GM21526 (cell line): Measurements from ENCODE around the gene APOC1.
A peak's percentile ranks its signal among the peaks of the same experiment; 100 is the strongest.
"Not testable (repeated sequence)": the region's sequence is repeated elsewhere in the genome, so short reads cannot be mapped to it uniquely, and the experiment has no call there.

ENCODE experiments used
- ATAC-seq: cut with Tn5 transposase; IDR thresholded peaks from one replicate; pipeline ENCODE4 v1.9.1; 2021; ENCODE audit warnings: moderate library complexity; ENCODE audit not compliant: unreplicated experiment, low FRiP score

APOC1 gene

DNA sequence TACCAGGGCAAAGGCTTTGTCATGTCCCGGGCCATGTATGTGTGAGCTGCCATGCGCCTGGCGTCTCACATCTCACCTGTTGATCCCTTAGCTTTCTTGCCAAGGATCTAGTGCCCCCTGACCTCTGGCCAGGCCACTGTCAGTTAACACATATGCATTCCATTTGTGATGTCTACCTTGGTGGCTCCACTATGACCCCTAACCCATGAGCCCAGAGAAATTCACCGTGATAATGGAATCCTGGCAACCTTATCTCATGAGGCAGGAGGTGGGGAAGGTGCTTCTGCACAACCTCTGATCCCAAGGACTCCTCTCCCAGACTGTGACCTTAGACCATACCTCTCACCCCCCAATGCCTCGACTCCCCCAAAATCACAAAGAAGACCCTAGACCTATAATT lies 26.1 kb upstream of the APOC1 start:
- ATAC-seq: not testable (repeated sequence)

DNA sequence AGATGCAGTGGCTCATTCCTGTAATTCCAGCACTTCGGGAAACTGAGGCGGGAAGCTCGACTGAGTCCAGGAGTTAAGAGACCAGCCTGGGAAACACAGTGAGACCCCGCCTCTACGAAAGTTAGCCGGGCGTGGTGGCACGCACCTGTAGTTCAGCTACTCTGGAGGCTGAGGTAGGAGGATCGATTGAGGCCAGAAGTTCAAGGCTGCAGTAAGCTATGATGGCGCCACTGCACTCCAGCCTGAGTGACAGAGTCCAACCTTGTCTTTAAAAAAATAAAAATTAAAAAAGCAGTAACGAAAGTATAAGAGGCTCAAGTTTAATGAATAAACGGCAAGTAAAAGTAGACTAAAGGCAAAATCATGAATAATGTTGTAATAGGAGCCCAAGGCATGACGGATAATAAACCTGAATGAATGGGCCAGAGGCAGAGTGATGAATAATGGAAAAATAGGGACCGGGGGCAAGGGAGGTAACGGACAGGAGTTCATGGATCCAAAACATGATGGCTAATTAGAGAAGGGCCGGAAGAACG lies 24.5 kb upstream of the APOC1 start:
- ATAC-seq: no peak

DNA sequence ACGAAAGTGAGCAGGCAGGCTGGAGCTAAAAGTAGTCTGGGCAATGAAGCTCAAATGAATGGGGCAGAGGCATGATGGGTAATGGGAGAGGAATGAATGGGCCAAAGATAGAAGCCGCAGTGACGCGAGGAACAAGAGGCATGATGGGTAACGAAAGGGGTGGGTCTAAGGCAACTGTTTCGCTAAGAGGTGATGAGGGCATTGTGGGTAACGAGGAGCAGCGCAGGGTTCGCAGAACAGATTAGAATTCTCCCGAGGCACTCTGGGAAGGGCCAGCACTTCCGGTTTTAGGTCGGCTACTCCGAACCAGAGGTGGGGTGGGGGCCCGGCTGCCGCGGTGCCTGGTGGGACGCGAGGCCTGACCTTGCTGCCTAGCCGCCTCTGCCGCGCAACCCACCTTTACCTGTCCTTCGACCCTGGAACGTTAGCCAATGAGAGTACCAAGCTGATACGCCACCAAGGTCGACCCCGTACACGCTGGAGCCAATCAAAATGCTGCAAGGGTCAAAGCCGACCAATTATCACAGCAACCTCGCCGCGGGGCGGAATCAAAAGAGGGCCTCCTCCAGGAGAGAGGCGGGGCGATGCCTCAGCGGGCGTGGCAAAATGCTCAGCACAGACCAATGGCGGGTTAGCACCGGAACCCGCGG lies 23.9 kb upstream of the APOC1 start:
- peak; percentile 81 for ATAC-seq

DNA sequence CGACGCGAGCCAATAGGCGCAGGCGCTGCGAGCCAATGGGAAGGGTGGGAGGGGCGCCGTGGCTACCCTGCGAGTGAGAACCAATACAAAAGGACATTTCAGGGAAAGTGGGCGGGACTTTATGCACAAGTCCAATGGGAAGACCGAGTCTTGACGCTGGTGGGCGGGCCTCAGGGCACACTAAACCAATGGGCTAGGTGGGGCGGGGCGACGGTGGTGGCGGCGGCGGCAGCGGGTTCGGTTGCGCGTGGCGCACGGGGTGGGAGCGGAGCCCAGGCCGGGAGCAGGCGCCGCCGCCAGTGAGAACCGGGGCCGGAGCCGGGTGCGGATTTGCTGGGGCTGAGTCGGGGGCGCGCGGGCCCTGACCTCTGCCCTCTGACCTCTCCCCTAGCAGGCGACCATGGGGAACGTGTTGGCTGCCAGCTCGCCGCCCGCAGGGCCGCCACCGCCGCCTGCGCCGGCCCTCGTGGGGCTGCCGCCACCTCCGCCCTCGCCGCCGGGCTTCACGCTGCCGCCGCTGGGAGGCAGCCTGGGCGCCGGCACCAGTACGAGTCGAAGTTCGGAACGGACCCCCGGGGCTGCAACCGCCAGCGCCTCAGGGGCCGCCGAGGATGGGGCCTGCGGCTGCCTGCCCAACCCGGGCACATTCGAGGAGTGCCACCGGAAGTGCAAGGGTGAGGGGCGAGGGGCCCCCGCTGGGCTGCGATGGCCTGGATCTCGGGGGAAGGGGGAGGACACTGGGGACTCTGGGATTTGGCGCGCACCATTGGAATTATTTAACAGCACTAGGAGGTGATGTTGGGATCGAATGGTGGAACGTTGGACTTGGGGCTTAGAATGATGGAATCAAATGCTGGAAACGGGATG lies 23.2 kb upstream of the APOC1 start, which contains the start of gene TOMM40:
Gene TOMM40 (plus strand): TSS at position 239 of the 867 bp plus-strand sequence. CDS start 162 bp downstream, at position 401.
- ATAC-seq: peak; percentile 55

DNA sequence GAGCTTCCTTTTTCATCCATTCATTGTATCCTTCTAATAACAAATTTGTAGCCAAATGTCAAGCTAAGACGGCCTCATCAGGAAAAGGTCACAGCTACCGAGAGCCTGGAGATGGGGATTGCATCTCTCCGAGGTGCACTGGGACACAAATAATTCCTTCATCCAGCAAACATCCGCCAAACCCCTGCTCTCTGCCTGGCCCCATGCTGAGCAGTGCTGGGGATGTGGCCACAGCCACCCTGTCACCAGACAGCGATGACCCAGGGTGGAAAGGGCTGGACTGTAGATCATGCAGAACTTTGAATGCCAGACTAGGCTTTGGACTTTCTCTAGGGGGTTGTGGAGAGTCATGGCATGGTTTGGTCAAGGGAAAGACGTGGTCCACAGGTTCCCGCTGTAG lies 21.5 kb upstream of the APOC1 start:
- no peak for ATAC-seq

DNA sequence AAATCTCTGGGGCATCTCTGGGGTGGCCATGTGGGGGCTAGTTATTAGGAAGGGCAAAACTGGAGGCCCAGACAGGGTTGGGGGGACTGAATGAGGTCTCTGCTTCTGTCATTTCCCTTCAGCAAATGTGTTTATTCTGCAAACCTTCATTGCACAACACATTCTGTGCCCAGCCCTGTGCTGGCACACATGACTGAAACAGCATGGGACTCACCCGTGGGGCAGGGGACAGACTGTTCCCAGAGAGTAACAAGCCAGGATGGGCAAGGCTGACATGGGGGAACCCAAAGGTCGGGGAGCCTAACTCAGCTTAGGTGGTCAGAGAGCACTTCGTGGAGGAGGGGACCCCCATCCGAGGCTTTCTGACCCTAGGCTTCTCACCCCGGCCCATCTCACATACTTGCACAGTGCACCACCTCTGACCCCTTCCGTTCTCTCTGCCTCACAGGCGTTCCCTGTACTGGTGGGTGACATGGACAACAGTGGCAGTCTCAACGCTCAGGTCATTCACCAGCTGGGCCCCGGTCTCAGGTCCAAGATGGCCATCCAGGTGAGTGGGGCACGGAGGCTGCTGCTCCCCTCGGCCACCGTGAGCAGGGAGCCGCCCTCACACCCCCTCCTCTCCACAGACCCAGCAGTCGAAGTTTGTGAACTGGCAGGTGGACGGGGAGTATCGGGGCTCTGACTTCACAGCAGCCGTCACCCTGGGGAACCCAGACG lies 20.9 kb upstream of the APOC1 start:
- no peak for ATAC-seq

DNA sequence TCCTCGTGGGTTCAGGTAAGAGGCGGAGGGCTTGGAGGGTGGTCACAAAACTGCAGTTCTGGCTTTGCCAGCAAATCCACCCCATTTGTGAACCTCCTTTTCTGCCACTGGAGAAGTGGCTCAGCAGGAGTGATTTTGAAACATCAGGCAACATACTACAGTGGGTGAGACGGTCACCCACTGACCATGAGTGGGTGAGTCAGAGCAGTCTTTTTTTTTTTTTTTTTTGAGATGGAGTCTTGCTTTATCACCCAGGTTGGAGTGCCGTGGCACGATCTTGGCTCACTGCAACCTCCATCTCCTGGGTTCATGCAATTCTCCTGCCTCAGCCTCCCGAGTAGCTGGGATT lies 20.4 kb upstream of the APOC1 start:
- no peak for ATAC-seq

DNA sequence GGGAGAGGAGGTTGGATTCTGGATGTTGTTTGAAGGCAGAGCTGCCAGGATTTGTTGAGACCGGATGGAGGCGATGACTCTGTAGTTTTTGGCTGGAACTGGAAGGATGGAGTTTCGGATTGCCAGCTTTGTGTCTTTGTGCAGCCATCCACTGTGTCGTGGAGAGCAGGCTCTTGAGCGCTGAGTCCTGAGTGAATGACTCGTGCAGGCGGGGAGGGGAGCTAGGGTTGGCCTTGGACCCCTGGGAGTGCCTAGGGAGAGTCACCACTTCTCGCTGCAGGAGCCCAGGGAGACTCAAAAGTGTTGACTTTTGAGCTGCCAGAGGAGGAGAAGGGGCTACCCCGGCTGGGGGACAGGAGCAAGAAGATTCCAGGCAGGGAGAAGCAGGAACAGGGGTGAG lies 19.5 kb upstream of the APOC1 start:
- ATAC-seq: no peak

DNA sequence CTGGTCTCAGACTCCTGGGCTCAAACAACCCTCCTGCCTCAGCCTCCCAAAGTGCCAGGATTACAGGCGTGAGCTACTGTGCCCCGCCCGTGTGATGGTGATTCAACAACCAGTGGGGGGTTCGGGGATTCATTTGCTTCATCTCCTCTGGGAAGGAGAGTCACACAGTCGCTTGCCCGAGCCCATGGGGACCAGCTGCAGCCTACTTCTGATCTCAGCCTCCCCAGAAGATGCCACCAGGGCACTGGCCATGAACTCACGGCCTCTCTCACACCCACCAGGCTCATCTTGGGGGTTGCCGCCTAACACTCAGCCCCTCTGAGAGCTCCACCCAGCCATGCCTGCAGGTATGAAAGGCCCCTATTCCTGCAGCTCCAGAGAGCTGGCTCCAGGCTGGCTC lies 16.6 kb upstream of the APOC1 start:
- no peak for ATAC-seq

DNA sequence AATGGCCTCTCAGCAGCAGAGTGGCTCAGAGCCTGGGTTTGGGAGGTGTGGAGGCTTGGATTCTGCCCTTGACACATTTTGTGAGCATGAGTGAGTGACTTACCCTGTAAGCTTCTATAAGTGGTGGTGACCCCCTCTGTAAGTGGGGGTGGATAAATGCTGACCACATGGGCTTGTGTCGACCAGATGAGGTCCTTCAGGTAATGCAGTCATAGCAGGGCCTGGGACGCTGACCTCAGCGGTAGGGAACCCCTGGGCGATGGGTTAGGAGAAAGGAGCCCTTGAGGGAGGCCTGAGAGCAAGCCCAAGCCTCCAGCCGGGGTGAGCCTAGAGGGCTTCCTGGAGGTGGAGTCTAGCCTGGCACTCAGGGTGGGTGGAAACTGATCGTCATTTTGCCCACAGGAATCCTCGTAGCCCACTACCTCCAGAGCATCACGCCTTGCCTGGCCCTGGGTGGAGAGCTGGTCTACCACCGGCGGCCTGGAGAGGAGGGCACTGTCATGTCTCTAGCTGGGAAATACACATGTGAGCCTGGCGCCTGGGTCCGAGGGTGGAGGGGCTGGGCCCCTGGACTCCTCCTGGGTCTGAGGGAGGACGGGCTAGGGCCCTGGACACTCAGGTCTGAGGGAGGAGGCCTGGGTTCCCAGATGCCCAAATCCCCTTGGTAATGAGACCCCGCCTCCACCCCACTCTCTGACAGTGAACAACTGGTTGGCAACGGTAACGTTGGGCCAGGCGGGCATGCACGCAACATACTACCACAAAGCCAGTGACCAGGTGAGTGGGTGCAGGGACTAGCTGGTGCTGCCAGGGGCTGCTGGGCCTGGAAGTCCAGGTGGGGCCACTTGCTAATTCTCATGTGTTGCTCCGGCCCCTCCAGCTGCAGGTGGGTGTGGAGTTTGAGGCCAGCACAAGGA lies 13.8 kb upstream of the APOC1 start:
- no peak for ATAC-seq

DNA sequence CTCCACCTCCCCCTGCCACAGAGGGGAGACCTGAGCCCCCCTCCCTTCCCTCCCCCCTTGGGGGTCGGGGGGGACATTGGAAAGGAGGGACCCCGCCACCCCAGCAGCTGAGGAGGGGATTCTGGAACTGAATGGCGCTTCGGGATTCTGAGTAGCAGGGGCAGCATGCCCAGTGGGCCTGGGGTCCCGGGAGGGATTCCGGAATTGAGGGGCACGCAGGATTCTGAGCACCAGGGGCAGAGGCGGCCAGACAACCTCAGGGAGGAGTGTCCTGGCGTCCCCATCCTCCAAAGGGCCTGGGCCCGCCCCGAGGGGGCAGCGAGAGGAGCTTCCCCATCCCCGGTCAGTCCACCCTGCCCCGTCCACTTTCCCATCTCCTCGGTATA lies 11.2 kb upstream of the APOC1 start:
- no peak for ATAC-seq

DNA sequence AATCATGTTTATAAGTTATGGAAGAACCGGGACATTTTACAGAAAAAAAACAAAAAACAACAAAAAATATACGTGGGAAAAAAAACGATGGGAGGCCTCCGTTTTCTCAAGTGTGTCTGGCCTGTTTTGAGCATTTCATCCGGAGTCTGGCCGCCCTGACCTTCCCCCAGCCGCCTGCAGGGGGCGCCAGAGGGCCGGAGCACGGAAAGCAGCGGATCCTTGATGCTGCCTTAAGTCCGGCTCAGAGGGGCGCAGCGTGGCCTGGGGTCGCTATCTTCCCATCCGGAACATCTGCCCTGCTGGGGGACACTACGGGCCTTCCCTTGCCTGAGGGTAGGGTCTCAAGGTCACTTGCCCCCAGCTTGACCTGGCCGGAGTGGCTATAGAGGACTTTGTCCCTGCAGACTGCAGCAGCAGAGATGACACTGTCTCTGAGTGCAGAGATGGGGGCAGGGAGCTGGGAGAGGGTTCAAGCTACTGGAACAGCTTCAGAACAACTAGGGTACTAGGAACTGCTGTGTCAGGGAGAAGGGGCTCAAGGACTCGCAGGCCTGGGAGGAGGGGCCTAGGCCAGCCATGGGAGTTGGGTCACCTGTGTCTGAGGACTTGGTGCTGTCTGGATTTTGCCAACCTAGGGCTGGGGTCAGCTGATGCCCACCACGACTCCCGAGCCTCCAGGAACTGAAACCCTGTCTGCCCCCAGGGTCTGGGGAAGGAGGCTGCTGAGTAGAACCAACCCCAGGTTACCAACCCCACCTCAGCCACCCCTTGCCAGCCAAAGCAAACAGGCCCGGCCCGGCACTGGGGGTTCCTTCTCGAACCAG lies 10.6 kb upstream of the APOC1 start:
- no peak for ATAC-seq

DNA sequence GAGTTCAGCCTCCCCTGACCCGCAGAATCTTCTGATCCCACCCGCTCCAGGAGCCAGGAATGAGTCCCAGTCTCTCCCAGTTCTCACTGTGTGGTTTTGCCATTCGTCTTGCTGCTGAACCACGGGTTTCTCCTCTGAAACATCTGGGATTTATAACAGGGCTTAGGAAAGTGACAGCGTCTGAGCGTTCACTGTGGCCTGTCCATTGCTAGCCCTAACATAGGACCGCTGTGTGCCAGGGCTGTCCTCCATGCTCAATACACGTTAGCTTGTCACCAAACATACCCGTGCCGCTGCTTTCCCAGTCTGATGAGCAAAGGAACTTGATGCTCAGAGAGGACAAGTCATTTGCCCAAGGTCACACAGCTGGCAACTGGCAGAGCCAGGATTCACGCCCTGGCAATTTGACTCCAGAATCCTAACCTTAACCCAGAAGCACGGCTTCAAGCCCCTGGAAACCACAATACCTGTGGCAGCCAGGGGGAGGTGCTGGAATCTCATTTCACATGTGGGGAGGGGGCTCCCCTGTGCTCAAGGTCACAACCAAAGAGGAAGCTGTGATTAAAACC lies 9.9 kb upstream of the APOC1 start:
- ATAC-seq: no peak

DNA sequence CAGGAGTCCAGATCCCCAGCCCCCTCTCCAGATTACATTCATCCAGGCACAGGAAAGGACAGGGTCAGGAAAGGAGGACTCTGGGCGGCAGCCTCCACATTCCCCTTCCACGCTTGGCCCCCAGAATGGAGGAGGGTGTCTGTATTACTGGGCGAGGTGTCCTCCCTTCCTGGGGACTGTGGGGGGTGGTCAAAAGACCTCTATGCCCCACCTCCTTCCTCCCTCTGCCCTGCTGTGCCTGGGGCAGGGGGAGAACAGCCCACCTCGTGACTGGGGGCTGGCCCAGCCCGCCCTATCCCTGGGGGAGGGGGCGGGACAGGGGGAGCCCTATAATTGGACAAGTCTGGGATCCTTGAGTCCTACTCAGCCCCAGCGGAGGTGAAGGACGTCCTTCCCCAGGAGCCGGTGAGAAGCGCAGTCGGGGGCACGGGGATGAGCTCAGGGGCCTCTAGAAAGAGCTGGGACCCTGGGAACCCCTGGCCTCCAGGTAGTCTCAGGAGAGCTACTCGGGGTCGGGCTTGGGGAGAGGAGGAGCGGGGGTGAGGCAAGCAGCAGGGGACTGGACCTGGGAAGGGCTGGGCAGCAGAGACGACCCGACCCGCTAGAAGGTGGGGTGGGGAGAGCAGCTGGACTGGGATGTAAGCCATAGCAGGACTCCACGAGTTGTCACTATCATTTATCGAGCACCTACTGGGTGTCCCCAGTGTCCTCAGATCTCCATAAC lies 8.8 kb upstream of the APOC1 start, which contains the start of gene APOE:
Gene APOE (plus strand): TSS at position 360 of the 724 bp plus-strand sequence. CDS start 829 bp downstream, outside the sequence.
- ATAC-seq: no peak

DNA sequence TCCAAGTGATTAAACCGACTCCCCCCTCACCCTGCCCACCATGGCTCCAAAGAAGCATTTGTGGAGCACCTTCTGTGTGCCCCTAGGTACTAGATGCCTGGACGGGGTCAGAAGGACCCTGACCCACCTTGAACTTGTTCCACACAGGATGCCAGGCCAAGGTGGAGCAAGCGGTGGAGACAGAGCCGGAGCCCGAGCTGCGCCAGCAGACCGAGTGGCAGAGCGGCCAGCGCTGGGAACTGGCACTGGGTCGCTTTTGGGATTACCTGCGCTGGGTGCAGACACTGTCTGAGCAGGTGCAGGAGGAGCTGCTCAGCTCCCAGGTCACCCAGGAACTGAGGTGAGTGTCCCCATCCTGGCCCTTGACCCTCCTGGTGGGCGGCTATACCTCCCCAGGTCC lies 6.8 kb upstream of the APOC1 start:
- ATAC-seq: no peak

DNA sequence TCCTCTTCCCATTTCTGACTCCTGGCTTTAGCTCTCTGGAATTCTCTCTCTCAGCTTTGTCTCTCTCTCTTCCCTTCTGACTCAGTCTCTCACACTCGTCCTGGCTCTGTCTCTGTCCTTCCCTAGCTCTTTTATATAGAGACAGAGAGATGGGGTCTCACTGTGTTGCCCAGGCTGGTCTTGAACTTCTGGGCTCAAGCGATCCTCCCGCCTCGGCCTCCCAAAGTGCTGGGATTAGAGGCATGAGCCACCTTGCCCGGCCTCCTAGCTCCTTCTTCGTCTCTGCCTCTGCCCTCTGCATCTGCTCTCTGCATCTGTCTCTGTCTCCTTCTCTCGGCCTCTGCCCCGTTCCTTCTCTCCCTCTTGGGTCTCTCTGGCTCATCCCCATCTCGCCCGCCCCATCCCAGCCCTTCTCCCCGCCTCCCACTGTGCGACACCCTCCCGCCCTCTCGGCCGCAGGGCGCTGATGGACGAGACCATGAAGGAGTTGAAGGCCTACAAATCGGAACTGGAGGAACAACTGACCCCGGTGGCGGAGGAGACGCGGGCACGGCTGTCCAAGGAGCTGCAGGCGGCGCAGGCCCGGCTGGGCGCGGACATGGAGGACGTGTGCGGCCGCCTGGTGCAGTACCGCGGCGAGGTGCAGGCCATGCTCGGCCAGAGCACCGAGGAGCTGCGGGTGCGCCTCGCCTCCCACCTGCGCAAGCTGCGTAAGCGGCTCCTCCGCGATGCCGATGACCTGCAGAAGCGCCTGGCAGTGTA lies 6.2 kb upstream of the APOC1 start:
- ATAC-seq: no peak

DNA sequence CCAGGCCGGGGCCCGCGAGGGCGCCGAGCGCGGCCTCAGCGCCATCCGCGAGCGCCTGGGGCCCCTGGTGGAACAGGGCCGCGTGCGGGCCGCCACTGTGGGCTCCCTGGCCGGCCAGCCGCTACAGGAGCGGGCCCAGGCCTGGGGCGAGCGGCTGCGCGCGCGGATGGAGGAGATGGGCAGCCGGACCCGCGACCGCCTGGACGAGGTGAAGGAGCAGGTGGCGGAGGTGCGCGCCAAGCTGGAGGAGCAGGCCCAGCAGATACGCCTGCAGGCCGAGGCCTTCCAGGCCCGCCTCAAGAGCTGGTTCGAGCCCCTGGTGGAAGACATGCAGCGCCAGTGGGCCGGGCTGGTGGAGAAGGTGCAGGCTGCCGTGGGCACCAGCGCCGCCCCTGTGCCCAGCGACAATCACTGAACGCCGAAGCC lies 5.6 kb upstream of the APOC1 start:
- no peak for ATAC-seq
